ENCODE data around the gene TLL2. TPM values are rescaled to one million over a fixed set of nuclear protein-coding genes. Genes with fewer than 3 reads are reported as not detected.

TLL2 gene
- total RNA-seq, 4 donors from 2014 or later, result 0.20 to 1.1 (median 0.66) TPM

- no peak for DNase-seq (ENCODE audit: low spot score in 2 of 2)
- Histone ChIP-seq H3K27ac (no peak overlapping the region), H3K9me3 (no peaks in the 10 kb centered on the region), H3K4me3 (no peak overlapping the region), H3K36me3 (no peaks in the 10 kb centered on the region), H3K27me3 (no peaks in the 10 kb centered on the region), H3K4me1 (peaks cover 0 to 20% (median 0%) of the 10 kb centered on the region in 4 donors)
- 90 to 91% methylated on average over 15 of the region's 15 CpGs for WGBS, 2 donors
- no peak for TF ChIP-seq EP300 (IDR thresholded peaks at IDR 0.05)
- no peak for TF ChIP-seq CTCF (IDR thresholded peaks at IDR 0.05)
- no peak for TF ChIP-seq POLR2A (IDR thresholded peaks at IDR 0.05)
Observed at GRCh38 chr10:96378741-96379140, 135.0 kb downstream of the TLL2 start.

- no peak overlapping the region for H3K4me3 ChIP-seq
- peak in 1 of 2 donors; percentile 18 for DNase-seq (ENCODE audit: low spot score in 2 of 2)
- no peak overlapping the region for H3K27ac ChIP-seq
- peaks cover 0 to 20% (median 0%) of the 10 kb centered on the region in 4 donors for H3K4me1 ChIP-seq
- no peaks in the 10 kb centered on the region for H3K9me3 ChIP-seq
- H3K27me3 ChIP-seq, result no peaks in the 10 kb centered on the region
- 40 to 60% methylated on average over 6 of the region's 6 CpGs for WGBS, 2 donors
- no peaks in the 10 kb centered on the region for H3K36me3 ChIP-seq
- no peak for TF ChIP-seq POLR2A (IDR thresholded peaks at IDR 0.05)
- no peak for TF ChIP-seq CTCF (IDR thresholded peaks at IDR 0.05)
- TF ChIP-seq EP300 (IDR thresholded peaks at IDR 0.05), result no peak
Observed at GRCh38 chr10:96377816-96378294, 135.9 kb downstream of the TLL2 start.

- peaks cover 0 to 20% (median 0%) of the 10 kb centered on the region in 4 donors for H3K4me1 ChIP-seq
- H3K4me3 ChIP-seq, result no peak overlapping the region
- H3K36me3 ChIP-seq, result no peaks in the 10 kb centered on the region
- TF ChIP-seq EP300 (IDR thresholded peaks at IDR 0.05), result no peak
- no peak for TF ChIP-seq CTCF (IDR thresholded peaks at IDR 0.05)
- TF ChIP-seq POLR2A (IDR thresholded peaks at IDR 0.05), result no peak
- no peak for DNase-seq (ENCODE audit: low spot score in 2 of 2)
- 76 to 81% methylated on average over 7 of the region's 7 CpGs for WGBS, 2 donors
- no peaks in the 10 kb centered on the region for H3K9me3 ChIP-seq
- H3K27ac ChIP-seq, result no peak overlapping the region
- no peaks in the 10 kb centered on the region for H3K27me3 ChIP-seq
Observed at GRCh38 chr10:96376483-96376882, 137.2 kb downstream of the TLL2 start.

- peak; percentile 75 to 87 for DNase-seq (ENCODE audit: low spot score in 2 of 2)
Observed at GRCh38 chr10:96374985-96375830, 138.5 kb downstream of the TLL2 start.

More at GRCh38 chr10:96374985-96375830, 138.5 kb downstream of the TLL2 start:
- 7 to 9% methylated on average over 33 to 35 of the region's 36 CpGs for WGBS, 2 donors
- Histone ChIP-seq H3K36me3 (no peaks in the 10 kb centered on the region), H3K4me3 (peak overlapping the region; percentile 32 to 49 (median 40)), H3K4me1 (peaks cover 0 to 20% (median 0%) of the 10 kb centered on the region in 4 donors), H3K27me3 (no peaks in the 10 kb centered on the region), H3K27ac (peak overlapping the region in 1 of 4 donors; percentile 20), H3K9me3 (no peaks in the 10 kb centered on the region)
- TF ChIP-seq CTCF (IDR thresholded peaks at IDR 0.05), result peak; percentile 89 to 97 (median 94)
- TF ChIP-seq EP300 (IDR thresholded peaks at IDR 0.05), result no peak

Data from tibial nerve (tissue), 4 donors.